Measurements from ENCODE around the gene KNL1. TPM values are rescaled to one million over a fixed set of nuclear protein-coding genes. Genes with fewer than 3 reads are reported as not detected.
"Not testable (repeated sequence)": the region's sequence is repeated elsewhere in the genome, so short reads cannot be mapped to it uniquely, and the experiment has no call there.

KNL1 gene
- total RNA-seq, 2 donors from 2014 or later = not detected

DNA sequence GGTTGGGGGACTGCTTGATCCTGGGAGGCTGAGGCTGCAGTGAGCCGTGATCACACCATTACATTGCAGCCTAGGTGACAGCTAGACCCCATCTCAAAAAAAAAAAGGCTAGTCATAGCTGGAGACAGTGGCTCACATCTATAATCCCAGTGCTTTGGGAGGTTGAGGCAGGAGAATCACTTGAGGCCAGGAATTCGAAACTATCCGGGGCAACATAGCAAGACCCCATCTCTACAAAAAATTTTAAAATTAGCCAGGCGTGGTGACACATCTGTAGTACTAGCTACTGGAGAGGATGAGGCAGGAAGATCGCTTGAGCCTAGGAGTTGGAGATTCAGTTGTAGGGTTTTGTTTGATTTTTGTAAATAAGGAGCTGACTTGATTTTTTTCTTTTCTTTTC lies 45.6 kb downstream of the KNL1 start:
- Histone ChIP-seq H3K36me3 (replicated peaks in 1 of 2; ENCODE audit: insufficient read depth in 1 of 2, low read depth in 2 of 2) (no peaks in the 10 kb centered on the region), H3K4me3 (no peak overlapping the region), H3K27ac (no peak overlapping the region), H3K27me3 (no peaks in the 10 kb centered on the region), H3K9me3 (no peaks in the 10 kb centered on the region), H3K4me1 (no peaks in the 10 kb centered on the region)
- DNase-seq (no peak), ATAC-seq (no peak)
- TF ChIP-seq CTCF (IDR thresholded peaks at IDR 0.05) = no peak
- no peak for TF ChIP-seq POLR2A (IDR thresholded peaks at IDR 0.05)
- WGBS, 2 donors = 91 to 95% methylated on average over 5 of the region's 5 CpGs
- intact Hi-C loops (cut with DNase I) = no loop called here

GRCh38 chr15:40647523-40647922 lies 53.5 kb downstream of the KNL1 start:
- no peak for ATAC-seq
- no peaks in the 10 kb centered on the region for H3K36me3 ChIP-seq (replicated peaks in 1 of 2; ENCODE audit: insufficient read depth in 1 of 2, low read depth in 2 of 2)
- H3K9me3 ChIP-seq = no peaks in the 10 kb centered on the region
- 93 to 96% methylated on average over 1 of the region's 1 CpG for WGBS, 2 donors
- TF ChIP-seq CTCF (IDR thresholded peaks at IDR 0.05) (no peak), POLR2A (IDR thresholded peaks at IDR 0.05) (no peak)
- intact Hi-C loops (cut with DNase I) = no loop called here
- H3K27ac ChIP-seq = no peak overlapping the region
- no peaks in the 10 kb centered on the region for H3K4me1 ChIP-seq
- no peak overlapping the region for H3K4me3 ChIP-seq
- H3K27me3 ChIP-seq = no peaks in the 10 kb centered on the region
- no peak for DNase-seq

DNA sequence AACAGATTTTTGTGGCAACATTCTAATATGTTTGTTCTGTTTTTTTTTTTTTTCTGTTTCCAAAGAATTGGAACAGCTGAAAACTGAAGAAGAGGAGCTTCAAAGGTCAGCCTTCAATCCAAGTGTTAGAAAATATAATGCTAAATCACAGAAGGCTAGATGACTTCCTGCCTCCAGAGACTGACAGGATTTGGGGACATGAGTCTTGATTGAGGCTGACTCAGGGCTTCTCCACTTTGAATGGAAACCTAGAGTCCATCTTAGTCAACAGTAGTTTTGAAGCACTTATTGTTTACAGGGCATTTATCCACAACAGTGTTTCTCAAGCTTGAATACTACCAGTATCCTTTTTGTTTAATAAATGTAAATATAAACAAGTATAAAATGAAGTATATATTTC lies 56.4 kb downstream of the KNL1 start:
- intact Hi-C loops (cut with DNase I) = no loop called here
- Histone ChIP-seq H3K36me3 (replicated peaks in 1 of 2; ENCODE audit: insufficient read depth in 1 of 2, low read depth in 2 of 2) (no peaks in the 10 kb centered on the region), H3K4me3 (no peak overlapping the region), H3K9me3 (no peaks in the 10 kb centered on the region), H3K4me1 (no peaks in the 10 kb centered on the region), H3K27ac (no peak overlapping the region), H3K27me3 (no peaks in the 10 kb centered on the region)
- TF ChIP-seq CTCF (IDR thresholded peaks at IDR 0.05) (no peak), POLR2A (IDR thresholded peaks at IDR 0.05) (no peak)
- no peak for DNase-seq
- ATAC-seq = no peak

GRCh38 chr15:40660686-40661085 lies 66.6 kb downstream of the KNL1 start:
- ATAC-seq (no peak), DNase-seq (no peak)
- WGBS, 2 donors = 96 to 97% methylated on average over 4 to 5 of the region's 5 CpGs
- Histone ChIP-seq H3K4me1 (no peaks in the 10 kb centered on the region), H3K4me3 (no peak overlapping the region), H3K27ac (no peak overlapping the region), H3K9me3 (no peaks in the 10 kb centered on the region), H3K27me3 (no peaks in the 10 kb centered on the region), H3K36me3 (replicated peaks in 1 of 2; ENCODE audit: insufficient read depth in 1 of 2, low read depth in 2 of 2) (no peaks in the 10 kb centered on the region)
- TF ChIP-seq CTCF (IDR thresholded peaks at IDR 0.05) = no peak
- no peak for TF ChIP-seq POLR2A (IDR thresholded peaks at IDR 0.05)
- intact Hi-C loops (cut with DNase I) = no loop called here

- 93 to 99% methylated on average over 7 of the region's 7 CpGs for WGBS, 2 donors
- ATAC-seq (no peak), DNase-seq (no peak)
- intact Hi-C loops (cut with DNase I) = no loop called here
- H3K27ac ChIP-seq = no peak overlapping the region
- H3K4me1 ChIP-seq = no peaks in the 10 kb centered on the region
- H3K36me3 ChIP-seq (replicated peaks in 1 of 2; ENCODE audit: insufficient read depth in 1 of 2, low read depth in 2 of 2) = no peaks in the 10 kb centered on the region
- H3K4me3 ChIP-seq = no peak overlapping the region
- H3K9me3 ChIP-seq = no peaks in the 10 kb centered on the region
- H3K27me3 ChIP-seq = no peaks in the 10 kb centered on the region
- no peak for TF ChIP-seq CTCF (IDR thresholded peaks at IDR 0.05)
- no peak for TF ChIP-seq POLR2A (IDR thresholded peaks at IDR 0.05)
Observed at GRCh38 chr15:40664909-40665308, 70.9 kb downstream of the KNL1 start.

DNA sequence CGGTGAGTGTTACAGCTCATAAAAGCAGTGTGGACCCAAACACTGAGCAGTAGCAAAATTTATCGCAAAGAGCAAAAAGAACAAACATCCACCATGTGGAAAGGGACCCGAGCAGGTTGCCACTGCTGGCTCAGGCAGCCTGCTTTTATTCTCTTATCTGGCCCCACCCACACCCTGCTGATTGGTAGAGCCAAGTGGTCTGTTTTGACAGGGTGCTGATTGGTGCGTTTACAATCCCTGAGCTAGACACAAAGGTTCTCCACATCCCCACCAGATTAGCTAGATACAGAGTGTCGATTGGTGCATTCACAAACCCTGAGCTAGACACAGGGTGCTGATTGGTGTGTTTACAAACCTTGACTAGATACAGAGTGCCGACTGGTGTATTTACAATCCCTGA lies 82.2 kb downstream of the KNL1 start:
- DNase-seq; H3K27ac ChIP-seq; intact Hi-C loops (cut with DNase I); ATAC-seq; H3K36me3 ChIP-seq (replicated peaks in 1 of 2; ENCODE audit: insufficient read depth in 1 of 2, low read depth in 2 of 2); H3K4me3 ChIP-seq; H3K27me3 ChIP-seq; H3K9me3 ChIP-seq; H3K4me1 ChIP-seq: not testable (repeated sequence)
- 58 to 71% methylated on average over 3 to 6 of the region's 6 CpGs for WGBS, 2 donors

GRCh38 chr15:40676906-40677305 lies 82.9 kb downstream of the KNL1 start:
- H3K4me3 ChIP-seq; H3K27me3 ChIP-seq; DNase-seq; H3K9me3 ChIP-seq; H3K36me3 ChIP-seq (replicated peaks in 1 of 2; ENCODE audit: insufficient read depth in 1 of 2, low read depth in 2 of 2); ATAC-seq; H3K4me1 ChIP-seq; intact Hi-C loops (cut with DNase I); H3K27ac ChIP-seq: not testable (repeated sequence)
- WGBS, 2 donors = 89 to 94% methylated on average over 10 to 19 of the region's 38 CpGs
